Measurements from ENCODE around the gene SFTPA1.
"Not testable (repeated sequence)": the region's sequence is repeated elsewhere in the genome, so short reads cannot be mapped to it uniquely, and the experiment has no call there.

Gene SFTPA1

DNA sequence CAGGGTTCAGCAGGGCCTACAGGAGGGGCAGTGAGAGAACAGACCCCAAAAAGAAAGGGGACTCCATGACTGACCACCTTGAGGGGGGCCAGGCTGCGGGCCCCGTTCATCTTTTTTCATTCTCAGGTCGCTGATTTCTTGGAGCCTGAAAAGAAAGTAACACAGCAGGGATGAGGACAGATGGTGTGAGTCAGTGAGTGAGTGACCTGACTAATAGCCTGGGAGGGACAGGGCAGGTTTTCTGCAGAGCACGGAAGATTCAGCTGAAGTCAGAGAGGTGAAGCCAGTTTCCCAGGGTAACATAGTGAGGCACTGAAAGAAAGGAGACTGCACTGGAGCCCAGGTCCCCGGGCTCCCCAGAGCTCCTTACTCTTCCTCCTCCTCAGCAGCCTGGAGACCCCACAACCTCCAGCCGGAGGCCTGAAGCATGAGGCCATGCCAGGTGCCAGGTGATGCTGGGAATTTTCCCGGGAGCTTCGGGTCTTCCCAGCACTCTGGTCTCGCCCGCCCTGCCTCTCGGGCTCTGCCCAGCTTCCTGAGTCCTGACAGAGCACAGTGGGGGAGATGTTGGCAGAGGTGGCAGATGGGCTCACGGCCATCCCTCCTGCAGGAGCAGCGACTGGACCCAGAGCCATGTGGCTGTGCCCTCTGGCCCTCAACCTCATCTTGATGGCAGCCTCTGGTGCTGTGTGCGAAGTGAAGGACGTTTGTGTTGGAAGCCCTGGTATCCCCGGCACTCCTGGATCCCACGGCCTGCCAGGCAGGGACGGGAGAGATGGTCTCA is 646 bp downstream of the SFTPA1 start:
- not testable (repeated sequence) for DNase-seq

DNA sequence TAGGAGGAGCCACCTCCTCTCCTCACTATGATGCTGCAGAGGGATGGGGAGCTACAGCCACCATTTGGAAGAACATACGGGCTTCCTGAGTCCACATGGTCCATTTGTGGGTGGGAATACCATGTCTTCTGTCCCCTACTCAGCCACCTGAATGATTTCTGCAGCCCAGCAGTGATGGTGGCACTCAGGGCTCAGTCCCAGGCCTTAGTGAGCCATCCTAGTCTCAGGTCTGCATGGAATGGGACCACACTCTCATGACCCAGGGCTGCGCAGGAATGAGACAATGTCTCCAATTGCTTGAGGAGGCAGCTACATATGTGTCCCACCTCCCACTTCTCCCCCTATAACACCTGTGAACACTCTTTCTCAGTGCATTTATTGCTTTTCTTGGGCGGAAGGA is 4.8 kb downstream of the SFTPA1 start:
- DNase-seq = no peak

DNA sequence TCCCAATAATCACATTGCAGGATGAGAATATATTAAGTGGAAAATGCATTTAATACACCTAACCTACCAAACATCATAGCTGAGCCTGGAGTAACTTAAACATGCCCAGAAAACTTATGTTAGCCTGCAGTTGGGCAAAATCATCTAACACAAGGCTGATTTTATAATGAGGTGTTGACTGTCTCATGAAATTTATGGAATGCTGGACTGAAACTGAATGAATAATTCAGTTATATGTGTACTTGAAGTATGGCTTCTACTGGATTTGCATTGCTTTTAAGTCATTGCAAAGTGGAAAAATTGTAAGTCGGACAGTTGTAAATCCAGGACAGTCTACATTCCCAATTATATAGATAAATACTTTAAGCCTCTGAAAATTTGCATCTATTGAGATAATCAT is 5.4 kb downstream of the SFTPA1 start:
- DNase-seq = no peak

DNA sequence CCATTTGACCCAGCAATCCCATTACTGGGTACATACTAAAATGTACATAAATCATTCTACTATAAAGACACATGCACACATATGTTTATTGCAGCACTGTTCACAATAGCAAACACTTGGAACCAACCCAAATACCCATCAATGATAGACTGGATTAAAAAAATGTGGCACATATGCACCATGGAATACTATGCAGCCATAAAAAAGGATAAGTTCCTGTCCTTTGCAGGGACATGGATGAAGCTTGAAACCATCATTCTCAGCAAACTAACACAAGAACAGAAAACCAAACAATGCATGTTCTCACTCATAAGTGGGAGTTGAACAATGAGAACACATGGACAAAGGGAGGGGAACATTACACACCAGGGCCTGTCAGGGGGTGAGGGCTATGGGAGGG is 12.9 kb downstream of the SFTPA1 start:
- DNase-seq = not testable (repeated sequence)

DNA sequence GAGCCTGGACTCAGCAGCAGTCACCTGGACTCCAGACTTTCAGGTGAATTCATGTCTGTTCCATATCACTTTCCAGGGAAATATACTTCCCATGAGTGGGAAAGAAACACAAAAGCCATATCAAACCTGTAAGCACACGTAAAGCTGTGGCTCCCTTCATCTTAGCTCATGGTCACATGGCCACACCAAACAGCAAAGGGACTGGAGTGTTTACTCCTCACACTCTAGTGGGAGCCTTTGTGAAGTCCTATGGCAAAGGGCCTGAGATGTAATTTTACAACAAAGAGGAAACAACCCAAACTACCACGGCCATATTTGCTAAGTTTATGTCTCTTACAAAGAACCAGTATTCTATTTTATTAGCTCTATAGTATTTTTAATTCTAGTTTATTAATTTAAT is 16.3 kb downstream of the SFTPA1 start:
- no peak for DNase-seq

DNA sequence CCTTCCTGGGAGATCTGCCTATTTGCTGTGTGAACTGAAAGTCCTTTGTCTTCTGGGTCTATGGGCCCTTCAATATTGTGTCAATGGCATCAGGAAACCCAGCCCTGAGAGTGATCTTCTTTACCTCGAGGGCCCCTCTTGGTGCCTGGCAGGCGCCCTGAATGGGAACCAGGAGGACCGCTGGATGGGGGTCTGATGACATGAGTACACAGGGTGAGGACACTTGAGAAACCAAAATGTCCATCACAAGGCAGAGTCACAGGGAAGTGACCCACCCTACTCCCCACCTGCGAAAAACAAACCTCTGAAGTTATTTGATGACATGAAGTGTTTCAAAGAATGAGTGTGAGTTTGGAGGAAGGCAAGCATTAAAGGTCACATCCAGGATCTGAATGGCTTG is 17.3 kb downstream of the SFTPA1 start:
- no peak for DNase-seq

DNA sequence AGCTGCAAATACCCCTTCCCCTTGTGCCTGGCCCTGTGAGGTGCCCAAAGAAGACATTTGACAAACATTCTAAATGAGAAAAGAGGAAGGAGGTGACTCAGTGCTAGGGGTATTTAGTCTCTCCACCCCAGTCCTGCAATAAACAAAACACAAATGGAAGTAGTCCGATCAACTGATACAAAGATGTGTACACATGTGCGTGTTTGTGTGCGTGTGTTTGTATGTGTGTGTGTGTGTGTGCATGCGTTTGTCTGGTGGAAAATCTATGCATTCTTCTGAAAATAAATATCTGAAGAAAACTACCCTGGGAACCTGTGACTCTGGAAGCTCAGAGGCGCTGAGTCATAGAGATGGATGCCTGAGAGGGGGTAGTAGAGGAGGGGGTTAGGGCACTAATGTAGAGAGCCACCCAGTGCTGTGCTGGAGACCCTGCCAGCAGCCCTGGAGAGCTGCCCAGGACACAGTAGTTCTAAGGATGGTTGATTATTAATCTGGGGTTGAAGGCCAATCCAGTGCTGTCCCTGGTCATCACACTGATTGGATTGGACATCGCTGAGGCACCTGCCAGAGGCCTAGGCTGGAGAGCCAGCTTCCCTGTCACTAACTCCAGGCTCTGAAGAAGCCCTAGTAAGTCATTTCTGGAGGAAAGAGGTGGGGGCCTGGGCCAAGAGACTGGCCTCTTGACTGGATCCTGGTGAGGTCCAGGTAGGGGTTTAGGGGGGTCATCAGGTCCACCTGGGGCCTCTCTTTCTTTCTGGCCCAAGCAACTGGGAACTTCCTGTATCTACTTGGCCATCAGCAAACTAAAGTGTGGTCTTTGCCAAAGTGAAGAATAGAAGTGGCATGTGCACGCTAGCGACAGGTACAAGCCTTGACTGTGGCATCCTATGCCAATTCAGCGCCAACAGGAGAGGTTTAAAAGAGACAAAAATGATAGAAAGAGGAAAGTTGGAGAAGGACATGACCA is 18.5 kb downstream of the SFTPA1 start:
- DNase-seq = no peak

DNA sequence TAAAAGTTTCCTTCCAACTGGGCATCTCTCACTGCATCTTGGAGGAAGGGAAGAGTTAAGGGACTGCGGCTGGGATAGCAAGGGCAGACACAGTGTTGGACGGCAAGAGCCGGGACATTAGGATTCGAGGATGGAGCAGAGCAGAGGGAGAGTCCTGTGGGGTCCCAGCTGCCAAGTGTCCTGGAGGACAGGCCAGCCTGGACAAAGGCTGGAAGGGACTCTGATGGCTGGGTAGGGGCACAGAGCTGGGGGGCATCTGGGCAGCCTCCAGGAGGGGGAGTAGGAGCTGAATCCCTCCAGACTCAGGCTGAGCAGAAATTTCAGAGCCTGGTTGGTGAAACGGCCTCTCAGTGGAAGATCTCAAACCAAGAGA is 19.2 kb downstream of the SFTPA1 start:
- no peak for DNase-seq

- not testable (repeated sequence) for DNase-seq
Observed at GRCh38 chr10:79636654-79637199, 26.0 kb downstream of the SFTPA1 start.

GRCh38 chr10:79638318-79638717 is 27.6 kb downstream of the SFTPA1 start:
- no peak for DNase-seq

- not testable (repeated sequence) for DNase-seq
Observed at GRCh38 chr10:79652695-79653094, 42.0 kb downstream of the SFTPA1 start.

- not testable (repeated sequence) for DNase-seq
Observed at GRCh38 chr10:79663287-79663686, 52.5 kb downstream of the SFTPA1 start.

GRCh38 chr10:79664686-79665085 is 53.9 kb downstream of the SFTPA1 start:
- not testable (repeated sequence) for DNase-seq
